T-helper 2 cell treated with Interferon-gamma antibody and Interleukin-4, amounts not matched to agents 5 μg/mL and 100 μg/mL, for 36 hours (primary cell): ENCODE measurements around the gene KCNIP3.
"Not testable (repeated sequence)": the region's sequence is repeated elsewhere in the genome, so short reads cannot be mapped to it uniquely, and the experiment has no call there.

Source experiments
- DNase-seq: peaks from one replicate; pipeline ENCODE4 v3.0.0; 2021; ENCODE audit warnings: low spot score
- H3K27ac Mint-ChIP-seq: one replicate; pipeline ENCODE4 v1.8.0; 2021; ENCODE audit warnings: mild to moderate bottlenecking, mixed read lengths
- H3K27me3 Mint-ChIP-seq: one replicate; pipeline ENCODE4 v1.8.0; 2021; ENCODE audit warnings: low read depth, mixed read lengths
- H3K36me3 Mint-ChIP-seq: one replicate; pipeline ENCODE4 v1.8.0; 2021; ENCODE audit warnings: low read depth, mixed read lengths
- H3K4me1 Mint-ChIP-seq: one replicate; pipeline ENCODE4 v1.8.0; 2021; ENCODE audit warnings: low read depth, mixed read lengths
- H3K4me3 Mint-ChIP-seq: one replicate; pipeline ENCODE4 v1.8.0; 2022; ENCODE audit warnings: mild to moderate bottlenecking, moderate library complexity, mixed read lengths
- H3K9me3 Mint-ChIP-seq: one replicate; pipeline ENCODE4 v1.8.0; 2021; ENCODE audit warnings: mixed read lengths

Gene KCNIP3

DNA sequence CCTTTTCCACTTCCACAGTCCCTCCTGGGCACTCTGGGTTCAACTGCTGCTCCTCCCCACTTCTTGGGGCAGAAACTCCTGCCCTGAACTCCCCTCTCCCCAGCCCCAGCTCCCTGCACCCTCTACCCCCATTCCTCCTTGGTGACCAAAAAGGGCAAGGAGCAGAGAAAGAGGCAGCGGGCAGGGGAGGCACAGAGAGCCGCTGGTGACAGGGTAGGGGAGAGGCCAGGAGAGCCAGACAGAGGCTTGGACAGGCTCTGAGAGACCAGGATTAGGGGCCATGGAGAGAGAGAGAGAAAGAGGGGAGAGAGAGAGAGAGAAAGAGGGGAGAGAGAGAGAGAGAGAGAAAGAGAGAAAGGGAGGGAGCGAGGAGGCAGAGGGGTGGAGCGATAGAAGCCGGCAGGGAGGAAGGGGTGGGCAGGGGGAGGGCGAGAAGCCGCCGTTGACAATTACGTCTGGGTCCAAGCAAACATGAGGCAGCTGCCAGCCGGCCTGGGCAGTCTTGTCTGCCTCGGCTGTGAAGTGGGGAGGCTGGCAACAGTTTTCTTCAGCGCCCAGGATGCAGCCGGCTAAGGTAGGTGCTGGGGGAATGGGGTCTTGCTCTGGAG, at the start of gene KCNIP3:
Gene KCNIP3, plus strand, starts transcription at position 468 of the 608 bp plus-strand sequence. Its CDS starts 92 bp downstream, at position 560.
- Mint-ChIP-seq H3K36me3 (no peaks in the 10 kb centered on the region), H3K27me3 (no peaks in the 10 kb centered on the region), H3K27ac (no peak within 1 kb of the TSS), H3K4me3 (no peak within 1 kb of the TSS), H3K9me3 (no peaks in the 10 kb centered on the region), H3K4me1 (no peaks in the 10 kb centered on the region)
- DNase-seq: no peak

DNA sequence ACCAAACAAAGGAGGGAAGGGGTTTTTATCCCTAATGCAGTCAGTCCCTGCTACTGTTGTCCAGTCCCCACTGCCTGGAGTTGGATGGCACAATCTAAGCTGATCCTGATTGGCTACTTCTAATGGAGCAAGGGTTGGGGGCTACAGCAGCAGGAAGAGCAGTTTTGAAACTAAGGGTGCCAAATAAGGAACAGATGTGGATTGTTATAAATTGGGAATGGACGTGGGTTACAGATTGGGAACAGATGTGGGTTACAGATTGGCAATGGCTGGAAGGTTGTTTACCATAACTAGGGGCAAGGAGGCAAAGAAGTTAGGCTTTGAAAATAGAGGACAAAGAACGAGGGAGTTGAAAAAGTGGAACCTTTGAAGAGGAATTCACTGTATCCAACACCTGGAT, 38.9 kb upstream of the KCNIP3 start:
- H3K4me3 Mint-ChIP-seq: no peak overlapping the region
- no peaks in the 10 kb centered on the region for H3K4me1 Mint-ChIP-seq
- H3K27ac Mint-ChIP-seq: no peak overlapping the region
- no peak for DNase-seq
- H3K9me3 Mint-ChIP-seq: peaks cover 24% of the 10 kb centered on the region
- H3K36me3 Mint-ChIP-seq: no peaks in the 10 kb centered on the region
- H3K27me3 Mint-ChIP-seq: no peaks in the 10 kb centered on the region

DNA sequence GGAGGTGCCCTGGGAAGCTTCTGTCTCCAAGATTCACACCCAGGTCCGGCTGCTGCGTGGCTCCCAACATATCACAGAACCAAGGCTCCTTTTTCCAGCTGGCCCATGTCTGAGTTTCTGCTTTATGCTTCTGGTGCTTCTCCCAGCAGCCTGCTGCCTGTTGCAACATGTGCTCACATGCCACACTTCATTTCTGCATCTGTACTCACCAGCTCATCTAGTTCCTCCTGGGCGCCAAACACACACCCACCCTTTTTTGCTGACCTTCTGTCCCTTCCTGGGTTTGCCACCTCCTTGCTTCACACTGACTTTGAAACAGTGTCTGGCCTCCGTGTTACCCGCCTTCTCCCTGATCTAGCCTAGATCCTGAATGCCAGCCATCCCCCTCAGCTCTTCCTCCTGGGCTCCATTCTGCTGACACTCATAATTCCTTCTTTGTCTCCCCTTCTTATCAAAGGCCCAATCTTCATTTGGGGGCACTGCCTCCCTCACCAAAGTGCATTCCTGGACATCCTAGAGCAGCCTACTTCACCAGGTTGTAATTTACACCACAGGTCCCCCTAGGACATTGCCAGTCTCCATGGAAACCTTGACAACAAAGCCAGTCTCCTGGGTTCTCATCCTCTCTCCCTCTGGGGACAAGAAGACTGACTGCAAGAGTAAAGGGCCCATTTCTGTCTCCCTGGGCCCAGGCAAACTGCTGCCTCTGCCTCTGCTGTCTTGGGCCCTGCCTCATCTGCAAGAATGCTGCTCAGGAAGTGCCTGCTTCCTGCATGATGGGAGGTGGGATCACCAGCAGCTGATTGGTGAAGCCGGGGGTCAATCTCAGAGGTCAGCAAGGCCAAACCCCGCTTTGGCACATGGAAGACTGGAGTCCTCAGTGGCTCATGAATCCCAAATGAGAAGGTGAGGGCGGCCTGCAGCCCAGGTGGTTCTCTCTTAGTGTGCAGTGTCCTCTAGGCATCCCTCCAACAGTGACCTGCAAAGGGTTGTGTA, 36.8 kb upstream of the KCNIP3 start:
- no peaks in the 10 kb centered on the region for H3K4me1 Mint-ChIP-seq
- no peak overlapping the region for H3K27ac Mint-ChIP-seq
- no peaks in the 10 kb centered on the region for H3K27me3 Mint-ChIP-seq
- H3K4me3 Mint-ChIP-seq: no peak overlapping the region
- H3K36me3 Mint-ChIP-seq: no peaks in the 10 kb centered on the region
- peaks cover 15% of the 10 kb centered on the region for H3K9me3 Mint-ChIP-seq
- no peak for DNase-seq

DNA sequence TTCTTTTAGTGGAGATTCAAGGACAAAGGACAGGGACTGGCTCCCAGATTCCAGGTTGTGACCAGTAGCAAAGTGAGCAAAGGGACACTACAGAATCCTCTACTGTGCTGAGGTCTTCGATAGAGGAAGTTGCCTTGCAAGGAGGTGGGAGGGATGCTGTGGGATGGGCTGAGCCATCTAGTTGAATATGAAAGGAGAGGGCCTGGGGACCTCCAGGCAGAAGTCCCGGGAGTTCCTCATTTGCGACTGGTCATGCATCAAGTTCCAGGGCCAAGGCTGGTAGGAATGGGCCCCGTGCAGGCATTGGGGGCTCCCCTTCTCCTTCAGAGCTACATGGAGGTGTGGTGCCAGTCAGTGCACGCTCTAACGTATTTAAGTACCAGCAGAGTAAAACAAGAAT, 35.5 kb upstream of the KCNIP3 start:
- H3K36me3 Mint-ChIP-seq: no peaks in the 10 kb centered on the region
- no peaks in the 10 kb centered on the region for H3K27me3 Mint-ChIP-seq
- H3K27ac Mint-ChIP-seq: no peak overlapping the region
- no peak for DNase-seq
- peaks cover 7% of the 10 kb centered on the region for H3K9me3 Mint-ChIP-seq
- H3K4me1 Mint-ChIP-seq: no peaks in the 10 kb centered on the region
- no peak overlapping the region for H3K4me3 Mint-ChIP-seq

DNA sequence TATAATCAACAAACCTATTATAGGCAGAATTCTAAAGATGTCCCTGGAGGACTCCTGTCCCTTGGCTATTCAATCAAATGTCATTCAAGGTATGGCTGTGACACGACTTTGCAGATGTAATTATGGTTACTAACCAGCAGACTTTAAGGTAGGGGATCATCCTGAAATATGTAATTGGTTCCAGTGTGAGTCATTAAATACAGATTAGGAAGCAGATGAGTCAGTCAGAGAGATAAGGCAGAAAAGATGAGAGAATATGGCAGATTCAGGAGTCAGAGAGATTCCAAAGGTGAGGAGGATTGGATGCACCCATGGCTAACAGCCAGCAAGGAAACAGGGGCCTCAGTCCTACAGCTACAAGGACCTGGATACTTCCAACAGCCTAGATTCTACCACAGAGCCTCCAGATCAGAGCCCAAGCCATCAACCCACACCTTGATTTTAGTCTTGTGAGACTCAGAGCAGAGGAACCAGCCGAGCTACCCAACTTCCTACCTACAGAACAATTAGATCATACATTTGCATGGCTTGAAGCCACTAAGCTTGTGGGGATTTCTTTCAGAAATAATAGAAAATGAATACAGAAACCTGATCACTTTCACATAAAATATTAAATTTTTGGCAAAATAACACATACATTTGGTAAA, 34.1 kb upstream of the KCNIP3 start:
- Mint-ChIP-seq H3K27me3 (no peaks in the 10 kb centered on the region), H3K36me3 (no peaks in the 10 kb centered on the region), H3K4me3 (no peak overlapping the region), H3K9me3 (peaks cover 4% of the 10 kb centered on the region), H3K27ac (no peak overlapping the region), H3K4me1 (no peaks in the 10 kb centered on the region)
- DNase-seq: no peak

DNA sequence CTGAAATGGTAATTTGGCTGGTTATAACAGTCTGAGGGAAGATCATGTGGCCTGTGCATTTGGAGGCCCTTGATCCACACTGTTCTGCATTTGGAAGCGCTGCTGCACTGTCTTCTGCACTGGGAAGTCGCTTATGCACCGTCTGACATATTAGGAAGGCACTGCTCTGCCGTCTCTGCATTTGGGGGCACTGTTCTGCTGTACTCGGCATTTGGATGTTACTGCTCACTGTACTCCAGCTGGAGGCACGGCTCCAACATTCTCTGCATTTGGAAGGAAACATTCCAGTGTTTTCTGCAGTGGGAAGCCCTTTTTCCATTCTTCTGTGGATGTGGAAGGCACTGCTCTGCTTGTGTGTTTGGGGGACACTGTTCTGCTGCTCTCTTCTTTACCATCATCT, 32.5 kb upstream of the KCNIP3 start:
- no peaks in the 10 kb centered on the region for H3K9me3 Mint-ChIP-seq
- DNase-seq: no peak
- no peaks in the 10 kb centered on the region for H3K36me3 Mint-ChIP-seq

DNA sequence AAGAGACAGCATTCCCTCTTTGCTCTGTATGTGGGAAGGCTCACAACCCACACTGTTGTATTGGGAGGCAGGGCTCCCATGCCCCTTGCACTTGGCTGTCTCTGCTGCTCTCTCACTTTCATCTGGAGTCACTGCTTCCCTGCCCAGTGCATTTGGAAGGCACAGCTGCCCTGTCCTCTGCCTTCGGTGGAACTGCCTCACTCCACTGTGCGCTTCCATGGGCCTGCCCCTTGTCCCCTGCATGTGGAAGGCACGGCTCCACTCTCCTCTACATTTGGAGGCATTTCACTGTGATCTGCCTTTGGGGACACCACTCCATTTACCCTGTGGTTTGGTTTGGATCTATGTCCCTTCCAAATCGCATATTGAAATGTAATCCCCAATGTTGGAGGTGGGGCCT, 32.0 kb upstream of the KCNIP3 start:
- H3K4me1 Mint-ChIP-seq: no peaks in the 10 kb centered on the region
- no peaks in the 10 kb centered on the region for H3K27me3 Mint-ChIP-seq

More for the DNA sequence above, 32.5 kb upstream of the KCNIP3 start:
- H3K27me3 Mint-ChIP-seq: no peaks in the 10 kb centered on the region
- no peaks in the 10 kb centered on the region for H3K4me1 Mint-ChIP-seq
- H3K4me3 Mint-ChIP-seq: no peak overlapping the region
- H3K27ac Mint-ChIP-seq: no peak overlapping the region

DNA sequence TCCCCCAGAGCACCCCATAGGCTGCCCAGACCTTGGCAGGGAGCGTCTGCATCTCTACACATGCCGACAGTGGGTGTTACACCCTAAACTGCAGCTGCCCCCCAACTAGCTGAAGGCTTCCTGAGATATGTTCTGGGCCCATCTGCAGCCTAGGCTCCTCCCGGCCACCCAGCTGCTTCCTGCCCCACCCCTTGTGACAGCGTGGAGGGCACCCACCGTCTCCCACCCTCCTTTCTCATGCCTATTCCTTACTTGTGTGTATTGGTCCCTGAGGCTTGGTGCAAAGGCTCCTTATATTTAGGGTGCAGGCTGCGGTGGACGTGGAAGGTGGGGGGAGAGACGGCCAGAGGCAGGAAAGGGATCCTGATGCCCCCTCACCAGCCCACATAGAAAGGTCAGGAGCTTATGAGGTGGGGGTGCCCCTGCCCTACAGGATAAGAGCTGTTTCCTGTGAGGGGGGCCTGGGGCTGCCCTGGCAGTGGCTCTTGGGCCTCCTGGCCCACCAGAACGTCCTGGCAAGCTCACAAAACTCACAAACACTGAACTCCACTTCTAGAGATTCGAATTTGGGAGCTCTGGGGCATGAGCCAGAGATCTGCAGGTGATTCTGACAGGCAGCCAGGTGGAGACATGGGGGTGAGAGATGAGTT, 30.2 kb upstream of the KCNIP3 start:
- Mint-ChIP-seq H3K4me3 (no peak overlapping the region), H3K27me3 (no peaks in the 10 kb centered on the region), H3K4me1 (no peaks in the 10 kb centered on the region), H3K27ac (no peak overlapping the region), H3K36me3 (no peaks in the 10 kb centered on the region), H3K9me3 (no peaks in the 10 kb centered on the region)
- DNase-seq: no peak

More for the DNA sequence above, 32.0 kb upstream of the KCNIP3 start:
- H3K9me3 Mint-ChIP-seq: no peaks in the 10 kb centered on the region
- no peaks in the 10 kb centered on the region for H3K36me3 Mint-ChIP-seq
- H3K4me3 Mint-ChIP-seq: no peak overlapping the region
- DNase-seq: no peak
- no peak overlapping the region for H3K27ac Mint-ChIP-seq

DNA sequence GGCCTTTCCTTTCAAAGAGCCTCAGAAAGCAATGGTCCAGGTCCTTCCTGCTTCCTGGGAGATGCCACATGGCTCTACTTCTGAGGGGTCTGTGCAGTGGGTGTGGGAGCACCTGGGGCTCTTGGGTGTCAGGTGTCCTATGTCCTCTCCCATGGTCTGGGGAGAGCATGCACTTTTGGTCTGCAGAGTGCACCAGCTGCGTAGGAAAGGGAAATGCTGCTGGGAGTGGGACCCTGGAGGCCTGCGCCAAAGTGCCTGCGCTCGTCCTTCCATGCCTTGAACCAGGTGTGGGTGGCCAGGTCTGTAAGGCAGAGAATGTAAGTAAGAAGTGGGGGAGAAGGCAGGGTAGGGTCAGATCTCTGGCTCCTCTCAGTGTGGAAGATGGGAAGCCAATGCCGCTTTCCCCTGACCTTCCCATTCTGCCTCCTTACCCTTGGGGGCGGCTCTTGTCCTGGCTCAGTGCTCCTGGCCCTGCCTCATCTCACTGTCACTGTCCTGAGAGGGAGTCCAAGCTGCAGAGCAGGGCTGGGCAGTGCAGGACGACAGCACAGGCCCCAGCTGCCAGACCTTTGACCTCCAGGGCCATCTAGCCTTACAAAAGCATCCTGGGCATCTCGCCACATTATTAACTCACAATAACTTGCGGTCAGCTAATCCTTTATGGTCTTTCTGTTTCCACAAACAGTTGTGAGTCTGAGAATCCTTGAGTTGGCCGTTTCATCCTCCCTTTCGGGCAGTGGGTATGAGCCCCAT, 29.5 kb upstream of the KCNIP3 start:
- Mint-ChIP-seq H3K4me3 (no peak overlapping the region), H3K36me3 (no peaks in the 10 kb centered on the region), H3K27ac (no peak overlapping the region), H3K4me1 (no peaks in the 10 kb centered on the region), H3K9me3 (no peaks in the 10 kb centered on the region), H3K27me3 (no peaks in the 10 kb centered on the region)
- no peak for DNase-seq

DNA sequence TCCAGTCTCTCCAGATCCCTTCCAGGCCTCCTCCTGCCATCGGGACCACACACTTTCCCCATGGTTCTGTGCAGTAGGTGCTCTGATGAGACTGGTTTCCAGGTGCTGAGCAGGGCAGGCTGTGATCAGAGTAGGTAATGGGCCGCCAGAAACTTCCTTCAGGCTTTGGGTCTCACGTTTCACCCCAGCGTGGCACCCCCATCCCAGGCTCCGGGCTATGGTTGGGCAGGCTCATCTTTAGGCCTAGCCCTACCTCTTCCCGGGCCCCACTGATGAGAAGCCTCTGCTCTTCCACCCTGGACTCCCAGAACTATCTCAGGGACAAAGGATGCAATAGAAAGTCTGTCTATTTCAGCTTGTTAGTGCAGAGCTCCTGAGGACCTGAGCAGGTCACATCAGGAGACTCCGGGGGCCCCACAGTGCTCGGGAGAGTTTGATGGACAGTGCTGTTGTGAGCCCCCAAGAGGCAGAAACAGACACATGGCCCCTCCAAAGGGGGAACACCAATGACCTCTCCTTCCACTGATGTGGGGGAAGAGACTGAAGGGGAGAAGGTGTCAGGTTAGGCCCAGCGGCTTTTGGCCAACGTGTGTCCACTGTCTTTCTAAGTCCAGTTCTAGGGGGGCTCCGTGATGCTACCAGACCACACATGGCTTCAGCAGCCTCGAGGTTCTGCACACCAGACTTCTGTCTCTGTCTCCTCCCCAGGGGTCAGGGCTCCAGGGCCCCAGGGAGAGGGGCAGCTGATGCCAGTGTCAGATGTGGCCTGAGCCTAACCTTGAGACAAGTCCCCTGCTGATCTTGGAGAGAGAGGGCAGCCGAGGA, 28.7 kb upstream of the KCNIP3 start:
- Mint-ChIP-seq H3K27me3 (no peaks in the 10 kb centered on the region), H3K4me1 (no peaks in the 10 kb centered on the region), H3K36me3 (no peaks in the 10 kb centered on the region), H3K4me3 (no peak overlapping the region), H3K9me3 (no peaks in the 10 kb centered on the region), H3K27ac (no peak overlapping the region)
- no peak for DNase-seq

DNA sequence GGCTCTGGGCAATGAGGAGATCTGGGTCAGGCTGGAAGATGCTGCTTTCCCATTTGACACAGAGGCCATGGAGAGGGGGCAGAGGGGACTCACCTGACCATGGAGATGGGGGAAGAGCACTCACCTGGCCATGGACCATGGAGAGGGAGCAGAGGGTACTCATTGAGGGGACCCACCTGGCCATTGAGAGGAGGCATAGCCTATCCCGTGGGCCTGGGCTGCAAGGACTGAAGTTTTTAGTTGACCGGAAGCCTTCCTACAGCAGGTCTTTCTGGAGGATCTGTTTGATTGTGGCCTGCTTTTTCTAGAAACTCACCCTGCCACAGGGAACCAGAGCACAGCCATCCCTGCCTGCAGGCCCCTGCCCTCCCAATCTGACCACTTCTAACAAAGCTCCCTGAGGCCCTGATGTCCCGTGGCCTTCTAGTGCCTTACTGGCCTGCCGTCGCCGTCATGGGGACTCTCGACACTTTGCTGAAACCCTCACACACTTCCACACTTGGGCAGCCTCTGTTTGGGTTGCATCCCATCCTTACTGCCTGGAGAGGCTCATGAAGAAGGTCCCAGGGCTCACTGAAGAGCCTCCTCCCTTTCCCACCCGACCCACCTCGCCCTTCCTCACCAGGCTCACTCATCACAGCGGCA, 28.0 kb upstream of the KCNIP3 start:
- H3K36me3 Mint-ChIP-seq: no peaks in the 10 kb centered on the region
- no peak for DNase-seq
- no peak overlapping the region for H3K4me3 Mint-ChIP-seq
- no peaks in the 10 kb centered on the region for H3K27me3 Mint-ChIP-seq
- no peaks in the 10 kb centered on the region for H3K4me1 Mint-ChIP-seq
- no peak overlapping the region for H3K27ac Mint-ChIP-seq
- H3K9me3 Mint-ChIP-seq: no peaks in the 10 kb centered on the region

DNA sequence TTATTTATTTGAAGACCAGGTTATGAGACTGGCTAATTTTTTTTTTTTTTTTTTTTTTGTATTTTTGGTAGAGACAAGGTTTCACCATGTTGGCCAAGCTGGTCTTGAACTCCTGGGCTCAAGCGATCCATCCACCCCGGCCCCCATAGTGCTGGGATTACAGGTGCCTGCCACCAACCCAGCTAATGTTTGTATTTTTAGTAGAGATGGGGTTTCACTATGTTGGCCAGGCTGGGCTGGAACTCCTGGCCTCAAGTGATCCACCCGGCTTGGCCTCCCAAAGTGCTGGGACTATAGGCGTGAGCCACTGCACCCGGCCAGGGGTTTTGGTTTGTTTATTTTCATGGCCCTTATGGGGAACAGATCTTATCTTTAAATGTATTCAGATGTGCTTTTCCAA, 27.4 kb upstream of the KCNIP3 start:
- not testable (repeated sequence) for H3K27me3 Mint-ChIP-seq, H3K4me1 Mint-ChIP-seq

More for the DNA sequence above, 27.4 kb upstream of the KCNIP3 start:
- not testable (repeated sequence) for H3K36me3 Mint-ChIP-seq, H3K9me3 Mint-ChIP-seq, H3K27ac Mint-ChIP-seq, DNase-seq, H3K4me3 Mint-ChIP-seq
